Kidney glomerular epithelial cell (primary cell): Measurements from ENCODE around the gene POLR1G.
A peak's percentile ranks its signal among the peaks of the same experiment; 100 is the strongest.

Experiments used
- DNase-seq: peaks from one replicate; lab custom pipeline; 2025; lab: John Stamatoyannopoulos, UW

POLR1G gene

GRCh38 chr19:45444318-45445041 lies 38.0 kb downstream of the POLR1G start:
- peak; percentile 40 for DNase-seq

- DNase-seq = no peak
Observed at GRCh38 chr19:45445139-45445538, 38.7 kb downstream of the POLR1G start.

GRCh38 chr19:45446295-45446694 lies 39.9 kb downstream of the POLR1G start:
- peak; percentile 22 for DNase-seq

GRCh38 chr19:45446944-45447343 lies 40.5 kb downstream of the POLR1G start:
- no peak for DNase-seq

- DNase-seq = no peak
Observed at GRCh38 chr19:45448425-45448756, 41.9 kb downstream of the POLR1G start.

- DNase-seq = no peak
Observed at GRCh38 chr19:45448887-45449299, 42.4 kb downstream of the POLR1G start.

- DNase-seq = no peak
Observed at GRCh38 chr19:45450012-45450333, 43.5 kb downstream of the POLR1G start.

GRCh38 chr19:45451131-45451849 lies 44.8 kb downstream of the POLR1G start:
- DNase-seq = peak; percentile 52

GRCh38 chr19:45451850-45452387 lies 45.5 kb downstream of the POLR1G start:
- no peak for DNase-seq

- peak; percentile 95 for DNase-seq
Observed at GRCh38 chr19:45455707-45456499, 49.5 kb downstream of the POLR1G start.

GRCh38 chr19:45456500-45456815 lies 50.0 kb downstream of the POLR1G start:
- DNase-seq = no peak

GRCh38 chr19:45457776-45458175 lies 51.3 kb downstream of the POLR1G start:
- no peak for DNase-seq
